DND-41 (cell line): ENCODE results near the gene PLA2G4B.

Experiments used
- ATAC-seq: fragments of 200-7000 bp; cut with Tn5 transposase; 3 replicates; pipeline ENCODE4 v1.9.1; 2021; ENCODE audit warnings: low read depth; ENCODE audit not compliant: insufficient read depth
- DNase-seq: peaks from one replicate; pipeline ENCODE4 v3.0.0-alpha.2; 2020
- H2AFZ ChIP-seq: 2 replicates; pipeline ENCODE4 v1.6.0; 2012; ENCODE audit warnings: low read depth, low read length
- H3K27ac ChIP-seq: 2 replicates; pipeline ENCODE4 v1.5.1; 2012; ENCODE audit warnings: low read length, inconsistent platforms
- H3K27me3 ChIP-seq: fragments of 200-600 bp; sonication (generic); 2 replicates; pipeline ENCODE4 v1.6.0; 2012; ENCODE audit warnings: low read length, mild to moderate bottlenecking, inconsistent platforms; ENCODE audit not compliant: insufficient read depth, poor library complexity
- H3K36me3 ChIP-seq: 2 replicates; pipeline ENCODE4 v1.5.1; 2012; ENCODE audit warnings: low read length, inconsistent platforms; ENCODE audit not compliant: insufficient read depth
- H3K4me1 ChIP-seq: 2 replicates; pipeline ENCODE4 v1.5.1; 2012; ENCODE audit warnings: mild to moderate bottlenecking, low read length; ENCODE audit not compliant: insufficient read depth
- H3K4me2 ChIP-seq: 2 replicates; pipeline ENCODE4 v1.6.0; 2012; ENCODE audit warnings: mild to moderate bottlenecking, moderate library complexity, low read length, inconsistent platforms; ENCODE audit not compliant: insufficient read depth
- H3K4me3 ChIP-seq, 2 experiments: fragments of 200-600 bp in 1 of 2; shearing (Covaris generic) in 1 of 2; 2 replicates each; pipeline ENCODE4 v1.5.1; 2012 to 2016; ENCODE audit warnings: inconsistent platforms in 2 of 2, low read length in 2 of 2, mild to moderate bottlenecking in 2 of 2, low read depth in 1 of 2, moderate library complexity in 1 of 2
- H3K79me2 ChIP-seq: 2 replicates; pipeline ENCODE4 v1.6.0; 2012; ENCODE audit warnings: low read length, inconsistent platforms; ENCODE audit not compliant: insufficient read depth
- H3K9ac ChIP-seq: 2 replicates; pipeline ENCODE4 v1.6.0; 2012; ENCODE audit warnings: low read depth, mild to moderate bottlenecking, inconsistent platforms, low read length, moderate library complexity
- H3K9me3 ChIP-seq: 2 replicates; pipeline ENCODE4 v1.5.1; 2012; ENCODE audit warnings: low read length, moderate library complexity, mild to moderate bottlenecking, inconsistent platforms; ENCODE audit not compliant: insufficient read depth, severe bottlenecking
- H4K20me1 ChIP-seq: 2 replicates; pipeline ENCODE4 v1.6.0; 2012; ENCODE audit warnings: low read length; ENCODE audit not compliant: insufficient read depth
- CTCF ChIP-seq: IDR thresholded peaks from 2 replicates; pipeline ENCODE4 v1.5.1; 2012; ENCODE audit warnings: borderline replicate concordance, low read length, moderate library complexity, mild to moderate bottlenecking; ENCODE audit not compliant: poor library complexity, severe bottlenecking; ENCODE audit errors: extremely low read depth
- EZH2 ChIP-seq: IDR thresholded peaks from 3 replicates; pipeline ENCODE4 v1.6.1; 2012; ENCODE audit warnings: borderline replicate concordance, low read depth, mild to moderate bottlenecking, moderate library complexity, low read length, inconsistent platforms; ENCODE audit not compliant: severe bottlenecking

Gene PLA2G4B

GRCh38 chr15:41851755-41852370, 13.2 kb downstream of the PLA2G4B start:
- no peak overlapping the region for H2AFZ ChIP-seq
- H3K27me3 ChIP-seq = no peaks in the 10 kb centered on the region
- no peaks in the 10 kb centered on the region for H3K79me2 ChIP-seq
- H3K27ac ChIP-seq = no peak overlapping the region
- no peak for TF ChIP-seq CTCF
- TF ChIP-seq EZH2 = no peak
- DNase-seq (no peak), ATAC-seq (no peak)
- no peak overlapping the region for H3K4me3 ChIP-seq
- no peaks in the 10 kb centered on the region for H3K4me1 ChIP-seq
- no peaks in the 10 kb centered on the region for H4K20me1 ChIP-seq
- H3K9ac ChIP-seq = no peak overlapping the region
- no peaks in the 10 kb centered on the region for H3K9me3 ChIP-seq
- no peak overlapping the region for H3K4me2 ChIP-seq
- 0 out of 2 replicates have a peak, but pooled peaks cover 5% of the 10 kb centered on the region for H3K36me3 ChIP-seq

- DNase-seq (no peak), ATAC-seq (no peak)
- H3K9me3 ChIP-seq = no peaks in the 10 kb centered on the region
- no peak overlapping the region for H3K4me3 ChIP-seq
- no peak overlapping the region for H3K9ac ChIP-seq
- no peak overlapping the region for H2AFZ ChIP-seq
- TF ChIP-seq EZH2 = no peak
- no peak for TF ChIP-seq CTCF
- no peak overlapping the region for H3K4me2 ChIP-seq
- no peaks in the 10 kb centered on the region for H3K79me2 ChIP-seq
- 0 out of 2 replicates have a peak, but pooled peaks cover 3% of the 10 kb centered on the region for H3K36me3 ChIP-seq
- H3K27ac ChIP-seq = no peak overlapping the region
- no peaks in the 10 kb centered on the region for H3K4me1 ChIP-seq
- H3K27me3 ChIP-seq = no peaks in the 10 kb centered on the region
- H4K20me1 ChIP-seq = no peaks in the 10 kb centered on the region
Observed at GRCh38 chr15:41852736-41853590, 14.3 kb downstream of the PLA2G4B start.

- Histone ChIP-seq H3K9me3 (no peaks in the 10 kb centered on the region), H4K20me1 (no peaks in the 10 kb centered on the region), H3K4me3 (no peak overlapping the region), H3K27ac (no peak overlapping the region), H3K4me2 (no peak overlapping the region), H2AFZ (no peak overlapping the region), H3K79me2 (no peaks in the 10 kb centered on the region), H3K4me1 (no peaks in the 10 kb centered on the region), H3K27me3 (no peaks in the 10 kb centered on the region), H3K9ac (no peak overlapping the region), H3K36me3 (no peaks in the 10 kb centered on the region)
- DNase-seq = no peak
- no peak for ATAC-seq
- no peak for TF ChIP-seq CTCF
- no peak for TF ChIP-seq EZH2
Observed at GRCh38 chr15:41853831-41854230, 15.2 kb downstream of the PLA2G4B start.
